IPS-20b (cell line): ENCODE data around the gene ACP7.
A peak's percentile ranks its signal among the peaks of the same experiment; 100 is the strongest.

Source experiments
- H3K27ac ChIP-seq: one replicate; pipeline ENCODE4 v1.5.1; 2013; ENCODE audit warnings: low read length
- H3K27me3 ChIP-seq: 2 replicates; pipeline ENCODE4 v1.6.1; 2013; ENCODE audit warnings: mild to moderate bottlenecking, low read length, inconsistent platforms; ENCODE audit not compliant: insufficient read depth
- H3K36me3 ChIP-seq: 2 replicates; pipeline ENCODE4 v1.6.1; 2013; ENCODE audit warnings: low read depth, mild to moderate bottlenecking, inconsistent platforms, low read length, moderate library complexity; ENCODE audit not compliant: insufficient read depth
- H3K4me1 ChIP-seq: 2 replicates; pipeline ENCODE4 v1.6.1; 2013; ENCODE audit warnings: mild to moderate bottlenecking, control low read depth, inconsistent platforms, low read length, moderate library complexity; ENCODE audit not compliant: insufficient read depth
- H3K4me3 ChIP-seq: 2 replicates; pipeline ENCODE4 v1.5.1; 2013; ENCODE audit warnings: mild to moderate bottlenecking, low read length, inconsistent platforms
- H3K9ac ChIP-seq: 2 replicates; pipeline ENCODE4 v1.6.1; 2013; ENCODE audit warnings: low read depth, mild to moderate bottlenecking, inconsistent platforms, low read length, moderate library complexity
- H3K9me3 ChIP-seq: 2 replicates; pipeline ENCODE4 v1.6.1; 2013; ENCODE audit warnings: mild to moderate bottlenecking, low read depth, low read length, inconsistent platforms; ENCODE audit not compliant: insufficient read depth

ACP7 gene

DNA sequence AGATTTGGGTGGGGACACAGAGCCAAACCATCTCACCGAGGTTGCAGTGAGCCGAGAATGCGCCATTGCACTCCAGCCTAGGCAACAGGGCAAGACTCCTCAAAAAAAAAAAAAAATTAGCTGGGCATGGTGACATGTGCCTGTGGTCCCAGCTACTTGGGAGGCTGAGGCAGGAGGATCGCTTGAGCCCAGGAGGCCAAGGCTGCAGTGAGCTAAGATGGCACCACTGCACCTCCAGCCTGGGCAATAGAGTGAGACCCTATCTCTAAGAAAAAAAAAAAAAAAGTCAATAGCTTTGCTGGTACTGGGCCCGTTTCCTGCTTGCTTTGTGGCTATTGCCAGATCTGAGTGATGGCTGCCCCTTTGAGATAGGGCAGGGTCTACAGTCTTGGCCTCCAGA, 13.1 kb downstream of the ACP7 start:
- H3K9ac ChIP-seq: no peak overlapping the region
- no peak overlapping the region for H3K27ac ChIP-seq
- H3K4me3 ChIP-seq: no peak overlapping the region
- H3K27me3 ChIP-seq: peaks cover 27% of the 10 kb centered on the region
- no peaks in the 10 kb centered on the region for H3K36me3 ChIP-seq
- no peaks in the 10 kb centered on the region for H3K9me3 ChIP-seq
- no peaks in the 10 kb centered on the region for H3K4me1 ChIP-seq

DNA sequence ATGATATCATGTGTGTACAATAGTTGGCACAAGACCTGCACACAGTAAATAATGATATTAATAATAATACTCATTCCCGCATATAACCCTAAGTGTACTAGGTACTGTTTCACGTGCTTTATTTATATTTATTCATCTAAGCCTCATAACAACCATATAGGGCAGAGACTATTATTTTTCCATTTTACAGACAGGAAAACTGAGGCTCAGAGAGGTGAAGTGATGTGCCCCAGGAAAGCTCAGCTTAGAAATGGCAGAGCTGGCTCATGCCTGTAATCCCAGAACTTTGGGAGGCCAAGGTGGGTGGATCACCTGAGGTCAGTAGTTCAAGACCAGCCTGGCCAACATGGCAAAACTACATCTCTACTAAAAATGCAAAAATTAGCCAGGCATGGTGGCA, 13.6 kb downstream of the ACP7 start:
- H3K36me3 ChIP-seq: no peaks in the 10 kb centered on the region
- no peak overlapping the region for H3K9ac ChIP-seq
- H3K27ac ChIP-seq: no peak overlapping the region
- H3K9me3 ChIP-seq: no peaks in the 10 kb centered on the region
- H3K27me3 ChIP-seq: peaks cover 27% of the 10 kb centered on the region
- H3K4me1 ChIP-seq: no peaks in the 10 kb centered on the region
- no peak overlapping the region for H3K4me3 ChIP-seq

DNA sequence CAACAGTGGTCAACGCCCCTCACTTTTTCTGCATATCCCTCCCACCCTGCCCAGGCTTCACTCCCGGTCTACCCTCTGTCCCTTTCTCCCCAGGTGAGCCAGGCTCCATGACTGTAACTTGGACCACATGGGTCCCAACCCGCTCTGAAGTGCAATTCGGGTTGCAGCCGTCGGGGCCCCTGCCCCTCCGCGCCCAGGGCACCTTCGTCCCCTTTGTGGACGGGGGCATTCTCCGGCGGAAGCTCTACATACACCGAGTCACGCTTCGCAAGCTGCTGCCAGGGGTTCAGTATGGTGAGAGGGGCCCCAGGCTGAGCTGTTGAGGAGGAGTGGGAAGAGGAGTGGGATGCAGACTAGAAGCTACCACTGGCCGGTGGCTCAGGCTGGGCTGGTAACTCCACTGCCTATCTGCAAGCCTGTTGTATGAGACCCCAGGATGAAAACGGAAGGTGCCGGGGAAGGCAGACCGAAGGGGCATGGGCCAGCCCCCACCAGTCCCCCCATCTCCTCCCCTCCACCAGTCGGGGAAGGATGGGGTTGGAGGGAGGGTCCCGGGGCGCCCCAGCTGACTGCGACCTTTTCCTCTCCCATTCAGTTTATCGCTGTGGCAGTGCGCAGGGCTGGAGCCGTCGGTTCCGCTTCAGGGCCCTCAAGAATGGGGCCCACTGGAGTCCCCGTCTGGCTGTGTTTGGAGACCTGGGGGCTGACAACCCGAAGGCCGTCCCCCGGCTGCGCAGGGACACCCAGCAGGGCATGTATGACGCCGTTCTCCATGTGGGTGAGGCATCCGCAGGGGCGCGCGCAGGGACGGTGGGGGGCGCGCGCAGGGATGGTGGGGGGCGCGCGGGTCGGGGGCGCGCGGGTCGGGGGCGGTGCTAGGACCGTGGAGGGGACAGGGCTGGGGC, 14.4 kb downstream of the ACP7 start:
- Histone ChIP-seq H3K9ac (no peak overlapping the region), H3K4me3 (peak overlapping the region; percentile 59; the same call in 1 of the 2 replicates)

DNA sequence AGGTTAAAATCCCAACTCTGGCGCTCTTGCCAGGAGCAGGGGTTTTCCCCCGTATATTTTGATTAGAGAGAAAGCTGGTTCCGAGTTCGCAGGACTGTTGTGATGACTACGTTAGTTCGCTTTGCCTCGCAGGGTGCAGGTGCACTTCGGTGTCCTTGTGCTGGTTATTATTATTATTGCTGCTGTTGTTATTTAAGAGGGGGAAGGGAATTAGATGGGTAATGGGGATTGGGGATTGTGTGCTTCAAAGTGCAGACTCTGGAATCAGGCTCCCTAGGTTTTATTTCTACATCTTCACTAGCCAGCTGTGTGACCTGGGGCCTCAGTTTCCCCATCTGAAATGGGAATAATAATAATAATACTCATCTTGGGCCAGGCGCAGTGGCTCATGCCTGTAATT, 15.2 kb downstream of the ACP7 start:
- no peak overlapping the region for H3K27ac ChIP-seq
- H3K9me3 ChIP-seq: no peaks in the 10 kb centered on the region
- H3K27me3 ChIP-seq: peaks cover 27% of the 10 kb centered on the region
- H3K36me3 ChIP-seq: no peaks in the 10 kb centered on the region
- peak overlapping the region; percentile 59; the same call in 1 of the 2 replicates for H3K4me3 ChIP-seq
- no peak overlapping the region for H3K9ac ChIP-seq
- H3K4me1 ChIP-seq: no peaks in the 10 kb centered on the region

More for the DNA sequence above, 14.4 kb downstream of the ACP7 start:
- Histone ChIP-seq H3K36me3 (no peaks in the 10 kb centered on the region), H3K27me3 (peaks cover 27% of the 10 kb centered on the region), H3K27ac (no peak overlapping the region), H3K9me3 (no peaks in the 10 kb centered on the region), H3K4me1 (no peaks in the 10 kb centered on the region)

DNA sequence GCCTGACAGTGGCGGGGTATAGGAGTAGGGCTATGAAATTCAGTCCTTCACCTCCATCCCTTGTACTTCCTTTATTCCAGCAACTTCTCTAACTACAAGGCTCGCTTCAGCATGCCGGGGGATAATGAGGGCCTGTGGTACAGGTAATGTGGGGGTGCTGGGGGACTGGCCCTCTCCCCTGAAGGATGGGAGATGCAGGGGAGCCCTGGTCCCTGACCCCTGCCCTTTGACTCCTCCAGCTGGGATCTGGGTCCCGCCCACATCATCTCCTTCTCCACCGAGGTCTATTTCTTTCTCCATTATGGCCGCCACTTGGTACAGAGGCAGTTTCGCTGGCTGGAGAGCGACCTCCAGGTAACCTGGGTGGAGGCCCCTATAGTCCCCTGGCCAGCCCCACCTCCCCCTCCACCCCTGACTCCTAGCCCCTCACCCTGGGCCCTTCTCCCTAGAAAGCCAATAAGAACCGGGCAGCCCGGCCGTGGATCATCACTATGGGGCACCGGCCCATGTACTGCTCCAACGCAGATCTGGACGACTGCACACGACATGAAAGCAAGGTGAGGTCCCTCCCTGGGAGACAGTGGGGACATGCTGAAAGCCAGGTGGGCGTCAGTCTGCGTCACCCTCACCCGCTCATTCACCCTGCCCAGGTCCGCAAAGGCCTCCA, 16.5 kb downstream of the ACP7 start:
- Histone ChIP-seq H3K9ac (no peak overlapping the region), H3K27me3 (peaks cover 27% of the 10 kb centered on the region), H3K4me3 (no peak overlapping the region), H3K36me3 (no peaks in the 10 kb centered on the region), H3K4me1 (no peaks in the 10 kb centered on the region), H3K27ac (no peak overlapping the region), H3K9me3 (no peaks in the 10 kb centered on the region)

DNA sequence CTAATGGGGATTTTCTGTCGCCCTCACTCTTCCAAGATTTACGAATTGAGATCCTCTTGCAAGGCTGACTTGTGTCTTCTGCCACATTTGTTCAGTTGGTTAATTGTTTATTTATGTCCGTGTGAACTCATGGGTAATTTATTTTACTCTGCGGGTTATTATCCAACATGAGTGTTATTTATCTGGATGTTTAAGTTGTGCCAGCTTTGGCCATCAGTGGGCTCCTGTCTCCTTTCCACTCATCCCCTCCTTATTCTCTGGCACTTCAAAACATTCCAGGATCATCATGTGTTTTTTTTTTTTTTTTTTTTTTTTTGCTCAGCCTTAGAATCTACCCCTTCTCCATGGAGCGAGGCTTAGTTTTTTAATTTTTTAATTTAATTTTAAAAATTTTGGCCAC, 19.0 kb downstream of the ACP7 start:
- no peaks in the 10 kb centered on the region for H3K4me1 ChIP-seq
- no peaks in the 10 kb centered on the region for H3K36me3 ChIP-seq
- H3K4me3 ChIP-seq: no peak overlapping the region
- H3K9ac ChIP-seq: no peak overlapping the region
- H3K27ac ChIP-seq: no peak overlapping the region
- H3K9me3 ChIP-seq: no peaks in the 10 kb centered on the region
- peaks cover 17% of the 10 kb centered on the region for H3K27me3 ChIP-seq

DNA sequence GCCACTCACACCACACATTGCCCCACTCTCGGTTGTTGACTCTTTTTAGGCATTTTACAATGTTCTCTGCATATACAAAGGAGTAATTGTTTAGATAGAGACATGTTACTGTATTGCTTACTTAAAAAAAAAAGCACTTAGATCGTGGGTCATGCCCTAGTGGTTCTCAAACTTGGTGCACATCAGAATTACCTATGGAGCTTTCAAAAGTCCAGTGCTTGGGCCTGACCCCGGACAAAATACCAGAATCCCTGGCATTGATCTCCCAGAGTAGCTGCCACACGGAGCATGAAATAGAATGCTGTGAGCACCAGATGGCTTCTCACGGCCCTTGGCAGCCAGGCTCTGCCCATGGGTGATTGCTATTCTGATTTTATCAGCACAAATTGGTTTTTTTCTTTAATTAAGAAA, 20.0 kb downstream of the ACP7 start:
- Histone ChIP-seq H3K27me3 (peaks cover 7% of the 10 kb centered on the region), H3K4me3 (no peak overlapping the region), H3K9me3 (no peaks in the 10 kb centered on the region), H3K4me1 (no peaks in the 10 kb centered on the region), H3K9ac (no peak overlapping the region), H3K36me3 (no peaks in the 10 kb centered on the region), H3K27ac (no peak overlapping the region)

DNA sequence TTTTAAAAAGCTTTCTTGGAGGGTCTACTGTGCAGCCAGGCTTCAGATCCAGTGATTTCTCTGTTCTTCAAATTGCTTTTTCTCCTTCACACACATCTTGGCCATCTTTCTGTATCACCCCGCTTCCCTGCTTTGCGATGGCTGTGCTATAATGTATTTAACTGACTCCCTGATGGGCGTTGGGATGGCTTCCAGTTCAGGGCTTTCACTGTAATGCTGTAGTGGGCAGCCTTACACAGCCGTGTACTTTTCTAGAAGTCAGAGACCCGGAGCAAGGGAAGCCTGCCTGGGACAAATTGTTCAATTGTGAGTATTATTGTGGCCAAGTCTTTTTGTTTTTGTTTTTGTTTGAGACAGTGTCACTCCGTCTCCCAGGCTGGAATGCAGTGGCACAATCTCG, 22.0 kb downstream of the ACP7 start:
- no peaks in the 10 kb centered on the region for H3K27me3 ChIP-seq
- H3K9me3 ChIP-seq: no peaks in the 10 kb centered on the region
- no peak overlapping the region for H3K27ac ChIP-seq
- no peaks in the 10 kb centered on the region for H3K36me3 ChIP-seq
- no peaks in the 10 kb centered on the region for H3K4me1 ChIP-seq
- H3K9ac ChIP-seq: no peak overlapping the region
- no peak overlapping the region for H3K4me3 ChIP-seq

DNA sequence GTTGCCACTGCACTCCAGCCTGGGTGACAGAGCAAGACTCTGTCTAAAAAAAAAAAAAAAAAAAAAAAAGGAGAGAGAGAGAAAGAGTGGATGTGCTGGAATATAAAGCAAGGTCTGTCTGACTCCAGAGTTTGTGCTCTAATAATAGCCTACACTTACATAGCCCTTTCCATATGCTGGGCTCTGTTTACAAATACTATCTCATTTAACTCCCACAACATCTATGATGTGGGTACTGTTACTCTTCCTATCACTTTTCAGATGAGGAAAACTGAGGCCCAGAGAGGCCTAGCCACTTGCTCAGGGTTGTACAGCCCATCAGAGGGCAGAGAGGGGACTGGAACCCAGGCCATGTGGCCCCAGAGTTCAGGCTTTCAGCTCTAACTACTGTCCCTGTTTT, 25.5 kb downstream of the ACP7 start:
- Histone ChIP-seq H3K4me3 (no peak overlapping the region), H3K4me1 (no peaks in the 10 kb centered on the region), H3K27me3 (no peaks in the 10 kb centered on the region), H3K9ac (no peak overlapping the region), H3K27ac (no peak overlapping the region), H3K9me3 (no peaks in the 10 kb centered on the region), H3K36me3 (no peaks in the 10 kb centered on the region)

DNA sequence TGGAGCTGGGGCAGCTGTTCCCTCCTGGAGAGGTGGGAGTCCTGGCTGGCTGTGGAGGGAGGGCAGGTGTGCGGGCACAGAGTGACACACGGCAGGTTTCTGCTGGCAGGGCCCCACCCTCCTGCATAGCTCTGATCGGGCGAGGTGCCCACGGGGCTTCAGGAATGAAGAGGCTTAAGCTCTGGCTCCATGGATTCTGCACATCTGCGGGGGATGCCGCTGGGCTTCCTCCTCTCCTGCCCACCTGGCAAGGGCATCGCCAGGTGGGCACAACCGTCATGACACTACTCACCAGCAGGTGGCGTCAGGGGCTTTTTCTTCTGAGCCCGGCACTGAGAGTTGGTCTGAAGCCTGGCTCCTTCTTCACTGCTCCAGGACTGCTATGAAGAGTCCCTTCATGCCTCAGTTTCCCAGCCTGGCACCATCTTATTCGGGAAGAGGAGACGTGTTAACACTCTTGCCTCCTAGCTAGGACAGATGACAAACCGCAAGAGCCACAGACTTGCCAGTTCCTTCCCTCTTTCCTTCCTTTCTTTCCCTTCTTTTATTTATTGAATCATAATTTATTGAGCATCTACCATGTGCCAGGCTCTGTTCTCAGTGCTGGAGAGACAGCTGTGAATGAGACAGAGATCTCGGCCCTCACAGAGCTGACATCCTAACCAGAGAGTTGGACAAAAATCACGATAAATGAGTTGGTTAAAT, 26.2 kb downstream of the ACP7 start:
- H3K27ac ChIP-seq: no peak overlapping the region
- H3K4me3 ChIP-seq: no peak overlapping the region
- H3K9me3 ChIP-seq: no peaks in the 10 kb centered on the region
- no peak overlapping the region for H3K9ac ChIP-seq
- H3K27me3 ChIP-seq: no peaks in the 10 kb centered on the region
- no peaks in the 10 kb centered on the region for H3K4me1 ChIP-seq
- H3K36me3 ChIP-seq: no peaks in the 10 kb centered on the region

DNA sequence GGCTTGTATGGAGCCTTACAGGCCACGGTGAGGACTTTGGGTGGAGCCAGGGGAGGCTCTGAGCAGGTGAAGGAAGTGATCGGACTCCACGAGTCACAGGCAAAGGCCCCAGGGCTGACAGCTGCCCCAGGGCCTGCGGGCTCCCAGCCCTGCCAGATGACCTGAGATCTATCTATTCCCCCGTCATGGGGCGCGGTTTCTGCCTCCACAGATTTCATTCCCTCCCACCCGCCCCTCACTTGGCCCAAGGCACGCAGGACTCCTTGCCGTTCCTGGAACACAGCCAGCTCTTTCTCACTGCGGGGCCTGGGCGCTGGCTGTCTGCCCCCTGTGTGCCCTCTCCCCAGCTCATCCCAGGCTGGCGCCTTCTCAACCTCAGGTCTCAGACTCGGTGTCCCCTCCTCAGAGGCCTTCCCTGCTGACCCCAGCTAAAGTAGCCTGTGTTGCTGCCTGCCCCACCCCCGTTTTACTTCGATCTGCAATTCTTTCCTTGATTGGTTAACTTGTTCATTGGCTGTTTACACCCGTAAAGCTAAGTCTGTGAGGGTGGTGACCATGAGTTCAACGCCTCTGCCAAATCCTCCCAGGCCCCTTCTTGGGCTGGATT, 27.5 kb downstream of the ACP7 start:
- Histone ChIP-seq H3K9me3 (no peaks in the 10 kb centered on the region), H3K4me3 (no peak overlapping the region), H3K36me3 (no peaks in the 10 kb centered on the region), H3K27me3 (no peaks in the 10 kb centered on the region), H3K27ac (no peak overlapping the region), H3K4me1 (no peaks in the 10 kb centered on the region), H3K9ac (no peak overlapping the region)
